Psoas muscle (tissue), 8 donors: Measurements from ENCODE around the gene SLC9A6. TPM values are rescaled to one million over a fixed set of nuclear protein-coding genes. Genes with fewer than 3 reads are reported as not detected.

ENCODE experiments used
- ATAC-seq, 4 donors: fragments of 200-7000 bp; cut with Tn5 transposase; one replicate each; pipeline ENCODE4 v1.9.1; 2020; ENCODE audit warnings: moderate library complexity in 3 of 4, mild to moderate bottlenecking in 2 of 4
- DNase-seq, 2 donors: peaks; one replicate each; pipeline ENCODE4 v3.0.0-alpha.2; 2020
- H3K27ac ChIP-seq: fragments of 200-600 bp; one replicate; pipeline ENCODE4 v1.8.0; 2022
- H3K27me3 ChIP-seq, 3 donors: fragments of 200-600 bp in 1 of 3; one replicate each; pipeline versions ENCODE4 v1.6.1 to v1.8.0; 2013 to 2022; ENCODE audit warnings: low read length in 2 of 3, mild to moderate bottlenecking in 2 of 3, moderate library complexity in 1 of 3; ENCODE audit not compliant: insufficient read depth in 3 of 3
- H3K36me3 ChIP-seq, 2 donors: fragments of 200-600 bp in 1 of 2; one replicate each; pipeline versions ENCODE4 v1.6.1 to v1.8.0; 2013 to 2022; ENCODE audit warnings: low read depth in 1 of 2, mild to moderate bottlenecking in 1 of 2, moderate library complexity in 1 of 2; ENCODE audit not compliant: insufficient read depth in 1 of 2
- H3K4me1 ChIP-seq: fragments of 200-600 bp; one replicate; pipeline ENCODE4 v1.8.0; 2022
- H3K4me3 ChIP-seq: fragments of 200-600 bp; one replicate; pipeline ENCODE4 v1.8.0; 2022; ENCODE audit warnings: mild to moderate bottlenecking
- H3K9me3 ChIP-seq: fragments of 200-600 bp; one replicate; pipeline ENCODE4 v1.8.0; 2022
- WGBS, 3 donors: extraction: QIAGEN DNeasy Blood & Tissue Kit; methylation state at CpG; one replicate each; pipeline versions ENCODE4 v1.1.6 to v1.1.7; 2013; 5-methylcytosine and 5-hydroxymethylcytosine counted together
- intact Hi-C, 2 donors: fragments of 100-400 bp; cut with DNase I; formaldehyde crosslinking; loops; one replicate each; pipeline versions ENCODE4 v1.11.0 to v1.14.2; 2022
- polyA plus RNA-seq, 3 donors: library from polyadenylated mRNA; stranded (reverse); fragments of 200-250 nt; gene quantifications; one replicate each; pipeline ENCODE4 v1.2.3, GENCODE V29; 2013
- total RNA-seq, 4 donors: library from RNA; stranded (reverse); fragmentation: NEBNext Ultra II Directional in 2 of 4; extraction: Animal tissue kit (Norgen Biotek cat#: 25700) in 2 of 4; gene quantifications; one replicate each; pipeline versions ENCODE4 v1.2.1 to v1.2.4, GENCODE V29; 2021 to 2023
- TF ChIP-seq, protein P1 (sequence below): fragments of 200-600 bp; IDR thresholded peaks from one replicate; pipeline ENCODE4 v1.8.0; 2022; ENCODE audit warnings: antibody characterized with exemption
- donor health status: healthy with polysubstance abuse.
- donor health status: DM: no; HTN: no; CAD: no; lungs with moderate emphysema.
- donor health status: Bipolar disorder and iron deficiency.
- donor health status: healthy.
- donor health status: DM: yes; HTN: yes; CAD: no.
- donor health status: DM: no; HTN: no; CAD: no.
- donor health status: DM: no; HTN: no; CAD: no.
- donor health status: DM: yes; HTN: yes; CAD: no.

The SLC9A6 gene
- total and polyA plus RNA-seq, 7 donors, result 7.9 to 16.9 (median 8.9) TPM

DNA sequence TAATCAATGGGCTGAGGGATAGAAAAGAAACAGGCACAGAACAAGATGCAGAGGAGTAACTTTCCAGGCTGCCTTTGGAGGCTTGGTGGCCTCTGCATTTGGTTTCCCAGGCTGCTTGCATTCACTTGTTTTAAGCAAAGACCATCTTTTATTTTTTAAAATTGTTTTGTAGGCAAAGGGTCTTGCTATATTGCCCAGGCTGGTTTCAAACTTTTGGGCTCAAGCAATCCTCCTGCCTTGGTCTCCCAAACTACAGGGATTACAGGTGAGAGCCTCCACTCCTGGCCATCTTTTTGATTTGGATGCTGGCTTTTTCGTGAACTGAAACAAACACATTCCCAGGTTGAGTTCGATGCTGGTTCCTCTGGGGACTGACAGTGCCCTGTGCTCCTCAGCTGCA lies 74.1 kb downstream of the SLC9A6 start:
- no peak overlapping the region for H3K27ac ChIP-seq
- no peak overlapping the region for H3K4me3 ChIP-seq
- TF ChIP-seq, protein P1, sequence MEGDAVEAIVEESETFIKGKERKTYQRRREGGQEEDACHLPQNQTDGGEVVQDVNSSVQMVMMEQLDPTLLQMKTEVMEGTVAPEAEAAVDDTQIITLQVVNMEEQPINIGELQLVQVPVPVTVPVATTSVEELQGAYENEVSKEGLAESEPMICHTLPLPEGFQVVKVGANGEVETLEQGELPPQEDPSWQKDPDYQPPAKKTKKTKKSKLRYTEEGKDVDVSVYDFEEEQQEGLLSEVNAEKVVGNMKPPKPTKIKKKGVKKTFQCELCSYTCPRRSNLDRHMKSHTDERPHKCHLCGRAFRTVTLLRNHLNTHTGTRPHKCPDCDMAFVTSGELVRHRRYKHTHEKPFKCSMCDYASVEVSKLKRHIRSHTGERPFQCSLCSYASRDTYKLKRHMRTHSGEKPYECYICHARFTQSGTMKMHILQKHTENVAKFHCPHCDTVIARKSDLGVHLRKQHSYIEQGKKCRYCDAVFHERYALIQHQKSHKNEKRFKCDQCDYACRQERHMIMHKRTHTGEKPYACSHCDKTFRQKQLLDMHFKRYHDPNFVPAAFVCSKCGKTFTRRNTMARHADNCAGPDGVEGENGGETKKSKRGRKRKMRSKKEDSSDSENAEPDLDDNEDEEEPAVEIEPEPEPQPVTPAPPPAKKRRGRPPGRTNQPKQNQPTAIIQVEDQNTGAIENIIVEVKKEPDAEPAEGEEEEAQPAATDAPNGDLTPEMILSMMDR, result no peak
- WGBS, 3 donors, result 70 to 81% (median 81%) methylated on average over 2 of the region's 2 CpGs
- H3K9me3 ChIP-seq, result no peaks in the 10 kb centered on the region
- intact Hi-C loops, result loop anchor here (10.0 kb wide), 2 partner anchors 85 to 105 kb away; partner anchors contain the start of gene FHL1 (in 1 of the 2)
- DNase-seq, result no peak
- peaks cover 21% of the 10 kb centered on the region for H3K4me1 ChIP-seq
- ATAC-seq, result no peak
- H3K36me3 ChIP-seq, result no peaks in the 10 kb centered on the region
- peaks cover 0 to 4% (median 0%) of the 10 kb centered on the region in 3 donors for H3K27me3 ChIP-seq

DNA sequence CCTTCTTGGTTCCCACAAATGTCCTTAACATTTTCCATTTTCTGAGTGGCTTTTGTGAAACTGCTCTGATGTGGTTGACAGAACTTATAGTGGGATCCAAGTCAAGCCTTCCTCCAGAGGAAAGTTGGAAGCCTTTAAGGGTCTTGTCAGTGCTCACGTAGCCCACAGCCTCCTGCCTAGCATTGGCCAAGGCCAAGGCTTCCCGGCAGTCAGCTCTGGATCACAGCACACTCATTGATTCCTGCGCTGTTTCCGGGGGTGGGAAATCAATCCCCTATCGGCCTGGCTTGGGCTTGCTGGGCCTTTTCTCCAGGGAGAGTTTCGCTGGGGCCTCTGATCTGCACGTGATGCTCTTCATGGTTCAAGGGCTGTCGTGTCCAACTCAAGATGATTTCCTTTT lies 76.1 kb downstream of the SLC9A6 start:
- intact Hi-C loops, result no loop called here
- peak in 1 of 2 donors; percentile 49 for DNase-seq
- no peak for ATAC-seq

DNA sequence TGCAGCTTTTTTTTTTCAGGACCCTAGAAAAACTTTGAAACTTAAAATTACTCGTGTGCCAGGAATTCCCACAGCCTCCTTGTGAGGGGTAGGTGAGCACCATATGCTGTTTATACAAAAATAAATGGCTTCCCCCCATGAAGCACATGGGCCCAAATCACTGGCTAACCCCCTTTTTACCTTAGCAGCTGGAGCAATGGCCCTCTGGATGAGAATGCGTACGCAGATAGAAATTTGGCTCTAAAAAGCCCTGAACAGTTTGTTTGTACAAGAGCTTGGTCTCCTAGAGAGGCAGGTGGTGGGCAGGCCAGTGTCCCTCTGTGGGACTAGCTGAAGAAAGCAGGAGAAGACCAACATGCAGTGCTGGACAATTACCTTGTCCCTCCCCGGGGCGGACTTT lies 76.5 kb downstream of the SLC9A6 start:
- DNase-seq (peak in 1 of 2 donors; percentile 42), ATAC-seq (no peak)
- intact Hi-C loops, result no loop called here
- Histone ChIP-seq H3K36me3 (no peaks in the 10 kb centered on the region), H3K4me1 (peaks cover 9% of the 10 kb centered on the region), H3K9me3 (no peaks in the 10 kb centered on the region), H3K27me3 (peaks cover 0 to 4% (median 0%) of the 10 kb centered on the region in 3 donors), H3K4me3 (no peak overlapping the region), H3K27ac (no peak overlapping the region)
- TF ChIP-seq, protein P1, result no peak
- WGBS, 3 donors, result 84 to 93% (median 85%) methylated on average over 5 of the region's 5 CpGs

More for the DNA sequence above, 76.1 kb downstream of the SLC9A6 start:
- 71 to 90% (median 84%) methylated on average over 8 of the region's 8 CpGs for WGBS, 3 donors
- peaks cover 0 to 4% (median 0%) of the 10 kb centered on the region in 3 donors for H3K27me3 ChIP-seq
- H3K4me3 ChIP-seq, result no peak overlapping the region
- H3K9me3 ChIP-seq, result no peaks in the 10 kb centered on the region
- H3K27ac ChIP-seq, result no peak overlapping the region
- TF ChIP-seq, protein P1, result no peak
- peaks cover 9% of the 10 kb centered on the region for H3K4me1 ChIP-seq
- no peaks in the 10 kb centered on the region for H3K36me3 ChIP-seq

DNA sequence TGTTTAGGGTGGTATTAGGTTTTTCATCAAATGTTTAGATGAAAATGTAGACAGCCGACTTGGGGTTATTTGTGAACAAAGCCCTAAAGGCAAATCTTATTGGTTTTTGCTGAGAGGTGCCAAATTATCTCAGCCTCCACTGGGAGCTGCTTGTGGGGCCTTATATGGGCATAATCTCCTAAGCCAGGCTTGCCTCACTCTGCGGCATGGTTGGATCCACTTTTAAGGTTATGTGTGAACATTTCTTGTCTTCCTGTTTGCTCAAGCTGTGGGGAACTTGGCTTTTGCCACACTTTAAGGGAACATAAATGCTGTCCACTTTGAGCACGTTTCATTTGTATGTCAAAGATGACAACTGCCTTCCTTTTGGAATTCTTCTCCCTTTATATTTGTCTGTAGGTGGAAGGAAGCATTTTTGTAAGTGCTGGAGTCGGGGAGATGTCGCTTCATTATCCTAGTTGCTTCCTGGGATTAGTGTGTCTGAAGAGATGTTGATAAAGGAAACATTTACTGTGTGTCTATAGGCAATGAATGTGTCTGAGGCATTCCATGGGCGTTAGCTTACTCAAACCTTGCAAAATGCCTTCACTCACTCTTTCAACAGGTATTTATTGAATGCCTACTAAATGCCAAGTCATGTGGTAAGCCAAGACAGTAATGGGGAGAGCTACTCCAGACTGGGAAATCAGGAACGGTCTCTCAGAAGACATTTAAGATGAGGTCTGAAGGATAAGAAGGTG lies 78.3 kb downstream of the SLC9A6 start:
- peak overlapping the region; percentile 23 for H3K27ac ChIP-seq
- no peaks in the 10 kb centered on the region for H3K9me3 ChIP-seq
- no peak overlapping the region for H3K4me3 ChIP-seq
- H3K36me3 ChIP-seq, result no peaks in the 10 kb centered on the region
- H3K4me1 ChIP-seq, result no peaks in the 10 kb centered on the region
- H3K27me3 ChIP-seq, result peaks cover 0 to 4% (median 0%) of the 10 kb centered on the region in 3 donors
- intact Hi-C loops, result no loop called here
- DNase-seq (peak in 1 of 2 donors; percentile 58), ATAC-seq (peak in 2 of 4 donors; percentile 20 to 50)
- 57 to 69% (median 67%) methylated on average over 7 of the region's 7 CpGs for WGBS, 3 donors
- TF ChIP-seq, protein P1, result no peak
